SKM-1 treated with dmso at 0.1 percent for 144 hours (cell line): ENCODE results near the gene SQOR.

Source experiments
- DNase-seq: peaks from one replicate; lab custom pipeline; 2025; ENCODE audit not compliant: unreplicated experiment; lab: John Stamatoyannopoulos, UW

Gene SQOR

DNA sequence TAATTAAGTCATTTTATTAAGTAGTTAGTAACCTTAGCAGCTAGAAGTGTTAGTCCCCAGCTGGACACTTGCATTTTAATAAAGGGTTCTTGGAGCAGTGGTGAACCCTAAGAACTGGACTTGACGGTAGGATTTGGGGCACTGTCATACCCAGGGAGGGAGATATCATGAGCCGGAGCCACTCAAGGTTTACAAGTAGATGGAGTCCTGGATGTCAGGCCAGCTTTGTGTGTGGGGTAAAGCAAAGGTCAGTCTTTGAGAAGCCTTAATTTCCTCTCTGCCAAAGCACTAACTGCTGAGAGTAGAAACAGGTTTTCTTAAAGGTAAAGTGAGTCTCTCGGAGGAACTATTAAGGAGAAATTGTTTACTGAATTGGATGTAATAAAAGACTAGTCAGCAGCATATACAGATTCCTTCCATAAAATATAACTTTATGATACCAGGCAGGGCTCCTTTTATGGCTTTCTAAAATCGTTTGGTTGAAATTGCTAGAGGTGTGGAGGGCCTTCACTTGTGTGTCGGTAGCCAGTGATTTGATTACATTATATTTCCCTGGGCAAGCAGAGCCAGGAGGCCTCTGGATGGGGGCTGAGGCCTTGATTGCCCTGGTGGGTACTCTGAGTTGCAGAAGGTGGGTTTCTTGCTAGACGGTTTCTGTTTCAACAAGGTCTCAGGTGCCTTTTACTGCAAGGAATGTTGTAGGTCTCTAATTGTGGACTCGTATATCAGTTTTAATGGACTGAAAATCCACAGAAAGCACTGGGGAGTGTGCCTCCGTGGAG lies 23.1 kb downstream of the SQOR start:
- DNase-seq = no peak

DNA sequence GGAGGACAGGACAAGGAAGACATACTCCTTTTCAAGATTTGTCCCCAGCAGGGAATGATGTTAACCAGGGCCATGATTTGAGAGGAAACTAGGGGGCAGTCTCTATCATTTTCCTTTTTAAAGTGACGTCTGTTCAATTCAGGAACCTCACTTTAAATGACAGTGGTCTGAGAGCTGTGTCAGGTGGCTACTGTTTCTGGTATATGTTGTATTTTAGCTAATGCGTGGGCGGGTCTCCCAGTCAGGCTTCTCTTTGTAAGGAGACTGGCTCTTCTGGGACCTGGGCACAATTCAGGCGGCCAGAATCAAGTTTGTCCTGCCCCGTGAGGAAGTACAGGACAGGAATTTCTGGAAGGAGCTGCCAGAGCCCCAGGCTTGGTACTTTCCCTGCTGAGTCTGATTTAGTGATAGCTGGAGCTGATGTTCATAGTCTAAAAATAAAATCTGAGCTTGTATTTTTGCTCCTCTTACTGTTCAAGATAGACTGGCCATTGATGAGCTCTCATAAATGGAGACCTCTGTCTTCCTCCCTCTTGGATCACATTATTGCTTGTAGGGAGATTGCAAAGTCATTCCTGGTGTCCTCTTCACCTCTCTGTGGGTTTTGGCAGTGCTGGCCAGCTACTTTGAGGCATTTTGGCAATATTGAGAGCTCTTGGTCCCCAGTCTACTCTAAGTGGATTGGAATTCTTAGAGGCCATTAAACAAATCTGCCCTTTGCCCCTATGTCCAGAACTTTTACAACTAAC lies 25.6 kb downstream of the SQOR start:
- DNase-seq = no peak

DNA sequence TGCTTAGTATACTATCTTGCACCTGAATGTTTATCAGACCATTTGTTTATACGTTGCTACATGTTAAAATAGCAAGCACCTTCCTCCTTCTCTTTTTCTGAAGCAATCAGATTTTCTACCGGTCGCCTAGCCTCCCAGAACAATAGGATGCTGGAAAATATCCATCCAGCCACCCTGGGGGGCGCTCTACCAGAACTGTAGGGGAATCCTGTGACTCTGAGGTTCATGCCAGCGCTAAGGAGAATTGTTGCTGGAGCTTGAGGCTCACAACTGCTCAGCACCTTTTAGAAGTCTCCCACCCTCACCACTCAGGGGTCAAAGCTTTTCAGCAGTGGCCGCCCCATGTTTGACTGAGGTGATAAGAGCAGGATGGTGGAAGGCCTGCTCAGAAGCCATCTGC lies 27.5 kb downstream of the SQOR start:
- DNase-seq = no peak

- no peak for DNase-seq
Measured at GRCh38 chr15:45664451-45664850, 29.6 kb downstream of the SQOR start.

DNA sequence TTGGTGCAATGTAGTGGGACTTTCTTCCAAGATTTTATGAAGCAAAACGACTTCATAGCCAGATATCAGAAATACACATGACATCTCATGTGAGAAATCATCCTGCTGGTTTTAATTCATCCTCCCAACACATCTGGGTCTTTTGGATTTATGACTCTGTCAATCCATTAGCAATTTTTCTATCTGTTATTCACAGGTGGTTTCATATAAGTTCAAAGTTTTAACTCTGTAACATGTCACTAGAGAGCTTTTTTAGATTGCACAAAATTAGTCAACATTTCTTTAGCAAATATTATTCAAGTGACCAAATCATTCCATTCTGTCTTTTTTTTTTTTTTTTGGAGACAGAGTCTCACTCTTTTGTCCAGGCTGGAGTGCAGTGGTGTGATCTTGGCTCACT lies 30.4 kb downstream of the SQOR start:
- DNase-seq = no peak

- DNase-seq = no peak
Measured at GRCh38 chr15:45666119-45666875, 31.5 kb downstream of the SQOR start.

GRCh38 chr15:45667002-45667401 lies 32.2 kb downstream of the SQOR start:
- DNase-seq = no peak

GRCh38 chr15:45668386-45668785 lies 33.6 kb downstream of the SQOR start:
- DNase-seq = no peak

DNA sequence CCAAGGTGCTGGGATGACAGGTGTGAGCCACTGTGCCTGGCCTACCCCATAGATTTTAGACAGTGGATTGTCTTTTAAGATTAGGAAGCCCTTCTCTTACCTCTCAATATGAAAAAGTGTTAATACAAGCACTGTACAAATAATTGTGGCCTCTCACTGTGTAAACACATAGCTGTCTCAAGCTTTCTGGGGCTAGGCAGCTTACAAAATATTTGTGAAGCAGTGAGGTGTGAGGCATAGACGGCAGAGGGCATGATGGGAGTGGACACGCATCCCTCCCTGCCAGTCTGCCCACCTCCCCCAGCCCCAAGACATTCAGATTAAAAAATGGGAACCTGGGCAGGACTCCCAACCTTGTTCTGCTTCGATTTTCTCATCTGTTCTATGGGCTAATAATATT lies 34.6 kb downstream of the SQOR start:
- DNase-seq = no peak

DNA sequence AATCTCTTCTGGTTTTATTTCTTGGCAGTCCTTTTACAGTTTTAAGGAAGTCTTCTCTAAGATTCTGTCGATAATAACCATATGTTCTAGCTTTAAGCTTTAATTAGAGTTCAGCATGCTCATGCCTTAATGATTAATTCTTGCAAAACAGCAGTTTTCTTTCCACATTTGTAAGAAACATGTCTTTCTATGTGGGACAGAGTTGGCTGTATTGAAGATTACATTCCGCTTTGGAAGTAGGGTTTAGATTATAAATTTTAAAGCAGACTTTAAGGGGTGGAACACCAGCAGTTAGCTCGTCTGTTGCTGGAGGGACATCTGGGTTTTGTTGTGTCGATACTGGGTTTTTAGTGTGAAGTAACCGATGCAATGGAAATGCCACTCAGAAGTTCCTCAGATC lies 35.3 kb downstream of the SQOR start:
- DNase-seq = no peak

GRCh38 chr15:45670511-45670910 lies 35.7 kb downstream of the SQOR start:
- DNase-seq = no peak

GRCh38 chr15:45674677-45675076 lies 39.8 kb downstream of the SQOR start:
- no peak for DNase-seq

- no peak for DNase-seq
Measured at GRCh38 chr15:45677797-45678196, 43.0 kb downstream of the SQOR start.

DNA sequence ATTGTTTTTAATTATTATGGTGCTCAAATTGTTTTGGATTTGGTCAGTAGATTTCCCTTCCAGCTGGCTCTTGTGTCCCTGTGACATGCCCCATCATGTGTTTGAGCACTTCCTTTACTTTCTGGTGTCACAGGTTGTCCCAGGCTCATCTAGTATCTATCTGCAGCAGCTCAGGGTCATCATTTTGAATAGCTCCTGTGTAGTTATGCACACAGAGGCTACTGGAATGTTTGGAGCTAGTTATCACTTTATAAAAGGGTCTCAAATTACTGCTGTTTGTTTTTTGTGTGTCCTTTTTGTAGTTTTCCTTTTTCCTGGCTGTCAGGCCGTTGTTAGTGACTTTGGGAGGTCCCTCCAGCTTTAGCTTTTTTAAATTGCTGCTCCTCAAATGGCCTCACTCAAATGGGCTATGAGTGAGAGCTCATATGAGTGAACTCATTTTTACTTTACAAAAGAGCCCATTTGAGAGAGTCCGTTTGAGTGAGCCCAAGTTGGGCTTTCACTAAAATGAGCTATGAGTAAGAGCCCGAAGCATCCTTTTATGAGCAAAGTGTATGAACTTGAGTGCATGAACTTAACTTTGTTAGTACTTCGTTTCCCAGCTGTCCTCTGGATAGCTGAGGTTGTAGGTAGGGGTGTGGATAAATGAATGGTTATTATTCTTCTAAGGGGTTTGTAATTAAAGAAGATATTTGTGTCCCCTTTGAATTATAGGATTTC lies 43.8 kb downstream of the SQOR start:
- DNase-seq = no peak

DNA sequence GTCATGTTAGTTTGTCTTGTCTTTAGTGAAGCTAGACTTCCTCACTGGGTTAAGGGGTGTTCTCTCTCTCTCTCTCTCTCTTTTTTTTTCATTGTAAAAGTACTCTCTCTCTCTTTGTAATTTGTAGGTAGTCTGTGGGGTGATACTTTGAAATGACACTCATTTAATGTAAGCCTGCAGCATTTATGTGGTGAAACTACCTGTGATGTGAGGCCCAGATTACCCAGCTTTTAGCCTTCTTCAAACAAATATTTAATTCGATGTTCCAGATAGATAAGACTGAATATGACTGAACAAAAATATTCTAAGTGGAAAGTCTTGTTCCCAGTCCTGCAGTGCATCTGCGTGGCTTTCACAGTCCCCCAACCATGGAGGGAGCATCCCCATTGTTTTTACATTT lies 49.7 kb downstream of the SQOR start:
- no peak for DNase-seq

DNA sequence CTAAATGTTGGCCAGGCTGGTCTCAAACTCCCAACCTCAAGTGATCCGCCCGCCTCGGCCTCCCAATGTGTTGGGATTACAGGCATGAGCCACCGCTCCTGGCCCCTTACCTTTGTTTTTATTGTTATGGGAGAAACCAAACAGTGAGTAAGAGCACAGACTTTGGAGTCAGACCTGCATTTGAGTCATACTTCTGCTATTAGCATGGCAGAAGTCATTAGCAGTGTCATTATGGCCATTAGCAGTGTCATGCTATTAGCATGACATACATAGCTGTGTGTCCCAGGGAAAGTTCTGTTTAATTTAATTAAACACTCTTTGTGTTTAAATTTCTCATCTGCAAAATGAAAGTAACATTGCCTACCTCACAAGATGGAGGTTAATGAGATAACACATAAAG lies 54.8 kb downstream of the SQOR start:
- DNase-seq = no peak

- no peak for DNase-seq
Measured at GRCh38 chr15:45690581-45691260, 55.9 kb downstream of the SQOR start.

DNA sequence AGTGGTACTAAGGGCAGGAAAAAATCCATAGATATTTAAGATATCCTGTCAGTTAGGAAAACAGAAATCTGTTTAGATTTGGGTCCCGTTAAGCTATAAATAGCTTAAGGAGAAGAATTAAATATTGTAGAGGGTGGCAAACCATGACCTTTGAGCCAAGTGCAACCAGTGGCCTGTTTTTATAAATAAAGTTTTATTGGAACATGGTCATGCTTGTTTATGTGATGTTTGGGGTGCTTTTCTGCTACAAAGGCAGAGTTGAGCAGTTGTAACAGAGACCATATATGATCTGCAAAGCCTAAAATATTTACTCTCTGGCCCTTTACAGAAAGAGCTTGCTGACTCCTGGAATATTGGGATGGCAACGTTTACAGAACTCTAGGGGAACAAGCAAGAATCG lies 66.3 kb downstream of the SQOR start:
- DNase-seq = no peak

DNA sequence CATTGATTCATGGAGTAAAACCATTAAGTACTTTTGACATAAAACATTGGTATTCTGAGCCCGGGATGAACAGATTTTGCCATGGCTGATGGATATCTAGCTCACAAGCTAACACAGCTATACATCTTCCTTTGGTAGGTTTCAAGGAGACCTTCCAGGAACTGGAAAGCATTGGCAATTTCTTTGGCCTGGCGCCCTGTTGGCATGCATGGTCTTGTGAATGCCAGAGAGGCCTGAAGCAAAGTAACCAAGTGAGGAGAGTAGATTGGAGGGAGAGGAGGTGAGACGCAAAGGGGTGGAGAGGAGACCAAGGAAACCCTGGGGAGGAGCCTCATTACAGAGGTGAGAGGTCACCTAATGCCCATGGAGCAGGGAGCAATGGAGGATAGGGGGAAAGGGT lies 67.2 kb downstream of the SQOR start:
- DNase-seq = no peak

GRCh38 chr15:45703670-45704328 lies 69.0 kb downstream of the SQOR start:
- no peak for DNase-seq
